GM19043 (cell line): ENCODE data around the gene CHGA.

ENCODE experiments used
- ATAC-seq: cut with Tn5 transposase; IDR thresholded peaks from one replicate; pipeline ENCODE4 v1.9.1; 2021; ENCODE audit warnings: low read depth; ENCODE audit not compliant: unreplicated experiment

CHGA gene

DNA sequence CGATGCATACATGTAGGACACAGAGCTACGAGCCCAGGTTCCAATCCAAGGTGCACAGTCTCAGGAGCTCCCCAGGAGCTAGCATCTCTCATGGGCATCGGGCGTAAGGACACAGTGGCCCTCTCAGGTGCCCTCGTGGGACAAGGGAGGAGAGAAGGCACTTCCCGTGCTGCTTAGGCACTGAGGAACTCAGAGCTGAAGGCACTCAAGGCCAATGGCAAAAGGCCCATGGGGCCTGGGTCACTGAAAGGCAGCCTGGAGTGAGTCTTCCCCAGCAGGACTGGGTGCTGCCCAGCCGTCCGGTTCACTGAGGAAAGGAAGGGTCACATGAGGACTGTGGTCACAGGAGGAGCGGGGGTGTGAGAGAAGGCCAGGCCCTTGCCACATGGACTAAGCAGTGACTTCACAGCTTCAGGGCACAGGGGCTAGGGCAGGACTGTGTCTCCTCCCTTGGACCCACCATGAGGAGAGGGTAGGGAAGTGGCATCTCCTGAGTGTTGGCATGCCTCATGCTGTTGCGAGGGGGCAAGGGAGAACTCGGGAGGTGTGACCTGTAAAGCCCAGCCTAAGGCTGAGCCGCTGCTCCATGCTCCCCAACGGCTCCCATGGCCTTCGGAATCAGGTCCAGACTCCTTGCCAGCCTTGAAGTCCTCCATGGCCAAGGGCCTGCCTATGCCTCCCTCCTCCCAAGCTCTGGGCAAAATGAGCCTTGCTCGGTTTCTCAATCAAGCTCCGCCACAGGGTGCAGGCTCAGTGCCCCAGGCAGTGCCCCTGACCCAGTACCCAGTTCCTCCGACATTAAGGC is 51.8 kb downstream of the CHGA start:
- no peak for ATAC-seq

DNA sequence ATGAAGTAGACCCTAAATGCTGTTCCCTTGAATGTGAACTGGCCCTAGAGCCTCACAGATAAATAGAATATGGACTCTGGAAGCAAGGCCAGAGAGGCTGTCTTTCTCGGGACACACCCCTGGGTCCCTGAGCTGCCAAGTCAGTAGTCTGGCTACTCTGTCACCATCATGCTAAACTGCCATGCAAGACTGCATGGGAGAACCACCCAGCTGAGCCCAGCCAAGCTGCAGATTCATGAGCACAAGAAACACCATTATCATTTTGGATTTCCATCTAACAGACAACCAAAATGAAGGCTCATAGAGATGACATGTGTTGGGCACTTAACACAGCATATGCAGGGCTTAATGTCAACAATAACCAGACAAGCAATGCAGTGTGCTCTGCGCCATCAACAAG is 53.3 kb downstream of the CHGA start:
- no peak for ATAC-seq

DNA sequence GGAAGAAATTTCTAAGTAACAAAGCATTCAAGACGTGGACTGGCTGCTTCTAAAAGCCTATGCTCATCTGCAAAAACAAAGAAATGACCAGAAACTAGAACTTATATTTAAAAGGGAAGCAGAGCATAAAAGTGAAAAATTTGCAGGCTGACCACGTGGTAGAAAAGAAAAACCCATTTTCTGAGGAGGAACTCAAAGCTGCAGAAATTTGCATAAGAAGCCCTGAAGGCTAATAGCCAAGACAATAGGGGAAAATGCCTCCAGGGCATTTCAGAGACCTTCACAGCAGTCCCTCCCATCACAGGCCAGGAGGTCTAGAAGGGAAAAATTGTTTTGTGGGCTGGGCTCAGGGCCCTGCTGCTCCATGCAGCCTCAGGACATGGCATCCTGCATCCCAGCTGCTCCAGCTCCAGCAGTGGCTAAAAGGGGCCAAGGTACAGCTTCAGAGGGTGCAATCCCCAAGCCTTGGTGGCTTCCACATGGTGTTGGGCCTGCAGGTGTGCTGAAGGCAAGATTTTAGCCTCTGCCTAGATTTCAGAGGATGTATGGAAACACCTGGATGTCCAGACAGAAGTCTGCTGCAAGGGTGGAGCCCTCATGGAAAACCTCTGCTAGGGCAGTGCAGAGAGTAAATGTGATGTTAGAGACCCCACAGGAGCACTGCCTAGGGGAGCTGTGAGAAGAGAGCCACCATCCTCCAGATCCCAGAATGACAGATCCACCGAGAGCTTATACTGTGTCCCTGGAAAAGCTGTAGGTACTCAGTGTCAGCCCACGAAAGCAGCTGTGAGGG is 55.5 kb downstream of the CHGA start:
- ATAC-seq = no peak

DNA sequence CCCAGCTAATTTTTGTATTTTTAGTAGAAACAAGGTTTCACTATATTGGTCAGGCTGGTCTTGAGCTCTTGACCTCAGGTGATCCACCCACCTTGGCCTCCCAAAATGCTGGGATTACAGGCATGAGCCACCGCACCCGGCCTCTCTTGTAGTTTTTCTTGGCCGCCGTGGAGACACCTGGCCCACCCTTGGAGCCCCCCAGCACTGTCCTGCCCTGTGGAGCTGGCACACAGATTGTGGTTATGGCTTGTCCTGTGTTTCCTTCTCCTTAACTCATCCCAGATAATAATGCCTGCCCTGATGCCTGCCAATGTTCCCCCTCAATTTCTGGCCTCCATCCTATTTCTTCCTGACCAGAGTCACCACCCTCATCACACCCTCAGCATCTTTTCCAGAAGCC is 57.9 kb downstream of the CHGA start:
- ATAC-seq = no peak

DNA sequence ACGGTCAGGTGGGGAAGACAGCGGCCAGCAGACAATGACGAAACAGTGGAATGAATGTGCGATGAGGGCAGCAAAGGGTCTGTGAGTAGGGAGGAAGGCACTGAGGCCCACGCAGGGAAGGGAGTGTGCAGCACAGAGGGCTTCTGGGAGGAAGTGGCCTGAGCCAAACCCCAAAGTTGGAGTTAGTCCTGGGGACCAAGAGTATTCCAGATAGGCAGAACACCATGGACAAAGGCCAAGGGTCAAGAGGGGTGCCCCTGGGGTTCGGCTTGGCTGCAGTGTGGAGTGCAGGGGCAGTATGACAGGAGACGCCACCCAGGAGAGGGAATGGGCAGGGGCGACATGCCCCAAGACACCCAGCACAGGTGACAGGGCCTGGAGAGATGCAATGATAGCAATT is 58.8 kb downstream of the CHGA start:
- ATAC-seq = no peak

DNA sequence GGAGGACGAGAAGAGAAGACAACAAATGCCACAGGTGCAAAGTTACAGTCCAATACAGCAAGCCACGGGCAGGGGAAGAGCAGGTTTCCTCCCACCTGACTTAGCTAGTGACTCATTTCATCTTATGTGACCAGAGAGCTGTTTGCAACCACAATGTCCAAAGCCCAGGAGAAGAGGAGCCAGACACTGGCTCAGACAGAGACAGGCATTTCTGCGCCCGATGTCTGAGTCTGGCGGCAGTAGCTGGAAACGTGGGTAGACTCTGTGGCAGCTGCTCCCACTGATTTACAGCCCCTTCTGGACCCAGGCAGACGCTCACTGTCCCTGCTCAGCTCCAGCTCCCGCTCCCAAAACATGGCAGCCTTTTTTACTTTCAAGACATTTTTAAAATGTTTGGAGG is 60.0 kb downstream of the CHGA start:
- no peak for ATAC-seq

DNA sequence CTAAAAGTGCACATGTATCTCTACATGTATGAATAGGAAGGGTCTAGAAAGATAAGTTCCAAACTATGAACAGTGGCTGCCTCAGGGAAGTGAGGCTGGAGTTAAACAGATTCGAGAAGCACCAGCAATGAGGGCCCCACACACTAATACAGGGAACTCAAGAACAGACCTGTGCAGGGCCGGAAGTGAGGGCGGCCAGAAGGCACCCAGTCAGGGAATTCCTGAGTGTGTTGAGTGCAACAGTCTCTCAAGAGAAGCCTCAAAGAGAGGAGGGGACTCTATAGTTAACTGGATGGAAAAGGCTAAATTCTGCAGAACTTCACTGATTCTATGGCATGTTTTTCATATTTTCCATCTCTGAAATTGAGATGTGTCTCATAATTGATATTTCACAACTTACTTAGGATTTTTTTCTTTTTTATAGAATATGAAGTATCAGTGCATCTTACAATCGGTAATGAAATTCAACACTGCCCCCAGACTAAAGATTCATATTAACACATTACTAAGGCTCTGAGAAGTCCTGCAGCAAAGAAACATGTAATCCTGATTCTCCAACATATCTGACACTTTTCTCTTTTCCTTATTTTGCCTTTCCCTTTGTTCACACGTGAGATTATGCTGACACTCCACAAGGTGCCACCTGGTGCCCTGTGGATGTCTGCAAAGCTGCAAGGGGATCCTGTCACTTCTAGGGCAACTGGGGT is 61.3 kb downstream of the CHGA start:
- ATAC-seq = no peak
